HepG2 (cell line): ENCODE measurements around the gene DENND4A. TPM values are rescaled to one million over a fixed set of nuclear protein-coding genes. Genes with fewer than 3 reads are reported as not detected.

Source experiments
- ATAD3A ChIP-seq: sonication (generic); formaldehyde crosslinking; IDR thresholded peaks from 2 replicates; pipeline ENCODE4 v1.4.0; 2020; ENCODE audit warnings: missing genetic modification reagents
- CBFB ChIP-seq: sonication (generic); formaldehyde crosslinking; IDR thresholded peaks from 2 replicates; pipeline ENCODE4 v1.4.0; 2020; ENCODE audit warnings: missing genetic modification reagents
- FOXA1 ChIP-seq, 2 experiments: fragments of 450-650 bp in 1 of 2; sonication (generic) in 1 of 2; formaldehyde crosslinking in 1 of 2; IDR thresholded peaks; 2 replicates each; pipeline versions ENCODE4 v1.4.0 to v1.6.1; 2016 to 2020; ENCODE audit warnings: missing genetic modification reagents in 1 of 2
- HMG20B ChIP-seq: conservative IDR thresholded peaks from 2 replicates; pipeline ENCODE4 v1.6.1; 2016; ENCODE audit warnings: missing genetic modification reagents, missing compliant biosample characterization
- HOXA3 ChIP-seq: sonication (generic); formaldehyde crosslinking; IDR thresholded peaks from 2 replicates; pipeline ENCODE4 v1.5.0; 2020; ENCODE audit warnings: missing genetic modification reagents
- KLF9 ChIP-seq: IDR thresholded peaks from 2 replicates; pipeline ENCODE4 v1.6.1; 2016; ENCODE audit warnings: low read depth
- MXI1 ChIP-seq: IDR thresholded peaks from 3 replicates; pipeline ENCODE4 v1.6.1; 2012; ENCODE audit warnings: low read depth, low read length, inconsistent platforms, borderline replicate concordance
- NONO ChIP-seq, 2 experiments: fragments of 450-650 bp in 1 of 2; sonication (generic) in 1 of 2; formaldehyde crosslinking in 1 of 2; IDR thresholded peaks in 1 of 2; conservative IDR thresholded peaks in 1 of 2; 2 replicates each; pipeline versions ENCODE4 v1.6.1 to v1.8.0; 2017 to 2022; ENCODE audit warnings: mild to moderate bottlenecking in 1 of 2, missing genetic modification reagents in 1 of 2, moderate library complexity in 1 of 2
- RARA ChIP-seq: IDR thresholded peaks from 2 replicates; pipeline ENCODE4 v1.6.1; 2016; ENCODE audit warnings: missing genetic modification reagents, missing compliant biosample characterization
- SKI ChIP-seq: fragments of 450-650 bp; IDR thresholded peaks from one replicate; pipeline ENCODE4 v1.6.1; 2018; ENCODE audit warnings: mild to moderate bottlenecking; ENCODE audit not compliant: partially characterized antibody
- YEATS2 ChIP-seq: sonication (generic); formaldehyde crosslinking; IDR thresholded peaks from 2 replicates; pipeline ENCODE4 v1.4.0; 2020; ENCODE audit warnings: missing genetic modification reagents, borderline replicate concordance
- ZNF20 ChIP-seq: sonication (generic); formaldehyde crosslinking; IDR thresholded peaks from 2 replicates; pipeline ENCODE4 v1.4.0; 2020; ENCODE audit warnings: mild to moderate bottlenecking, moderate library complexity, missing genetic modification reagents
- ZNF326 ChIP-seq: sonication (generic); formaldehyde crosslinking; IDR thresholded peaks from 2 replicates; pipeline ENCODE4 v1.4.0; 2020; ENCODE audit warnings: missing genetic modification reagents, borderline replicate concordance
- ZSCAN12 ChIP-seq: sonication (generic); formaldehyde crosslinking; IDR thresholded peaks from 2 replicates; pipeline ENCODE4 v1.9.0; 2021; ENCODE audit warnings: mild to moderate bottlenecking, missing genetic modification reagents
- polyA plus RNA-seq, 8 experiments: library from polyadenylated mRNA; depleted of rRNA in 3 of 8; stranded (reverse) in 7 of 8; unstranded in 1 of 8; fragments of >200 nt; fragmentation: Illumina TruSeq in 4 of 8; extraction: Trizol in 4 of 8; gene quantifications; 2 replicates each; pipeline versions ENCODE4 v1.2.1 to v1.2.3, GENCODE V29; 2011 to 2016; ENCODE audit warnings: low read depth in 4 of 8, missing spikeins in 1 of 8, mixed read lengths in 1 of 8; ENCODE audit not compliant: insufficient read depth in 1 of 8
- total RNA-seq, 5 experiments: library from RNA; depleted of rRNA; stranded (reverse); fragments of >200 nt; fragmentation: Illumina TruSeq; extraction: Trizol; gene quantifications; 2 replicates each; pipeline ENCODE4 v1.2.3, GENCODE V29; 2016; ENCODE audit warnings: low read depth in 1 of 5
- TF ChIP-seq, protein P1 (sequence below): sonication (generic); formaldehyde crosslinking; IDR thresholded peaks from one replicate; pipeline ENCODE4 v1.5.1; 2020; ENCODE audit warnings: mild to moderate bottlenecking, missing genetic modification reagents; ENCODE audit errors: not compliant biosample characterization
- TF ChIP-seq, protein P2 (sequence below): sonication (generic); formaldehyde crosslinking; IDR thresholded peaks from 2 replicates; pipeline ENCODE4 v1.8.0; 2022; ENCODE audit warnings: missing genetic modification reagents, low read depth, mild to moderate bottlenecking, borderline replicate concordance
- TF ChIP-seq, protein P3 (sequence below): sonication (generic); formaldehyde crosslinking; IDR thresholded peaks from 2 replicates; pipeline ENCODE4 v1.8.0; 2022; ENCODE audit warnings: missing genetic modification reagents, mild to moderate bottlenecking, borderline replicate concordance
- TF ChIP-seq, protein P4 (sequence below): sonication (generic); formaldehyde crosslinking; IDR thresholded peaks from 2 replicates; pipeline ENCODE4 v1.4.0; 2020; ENCODE audit warnings: missing genetic modification reagents

The DENND4A gene
- total and polyA plus RNA-seq, 2 of the 13 experiments (the other 11 are each of a cell fraction or from before 2014, with no cell fraction given), result 13.2 to 18.6 TPM

DNA sequence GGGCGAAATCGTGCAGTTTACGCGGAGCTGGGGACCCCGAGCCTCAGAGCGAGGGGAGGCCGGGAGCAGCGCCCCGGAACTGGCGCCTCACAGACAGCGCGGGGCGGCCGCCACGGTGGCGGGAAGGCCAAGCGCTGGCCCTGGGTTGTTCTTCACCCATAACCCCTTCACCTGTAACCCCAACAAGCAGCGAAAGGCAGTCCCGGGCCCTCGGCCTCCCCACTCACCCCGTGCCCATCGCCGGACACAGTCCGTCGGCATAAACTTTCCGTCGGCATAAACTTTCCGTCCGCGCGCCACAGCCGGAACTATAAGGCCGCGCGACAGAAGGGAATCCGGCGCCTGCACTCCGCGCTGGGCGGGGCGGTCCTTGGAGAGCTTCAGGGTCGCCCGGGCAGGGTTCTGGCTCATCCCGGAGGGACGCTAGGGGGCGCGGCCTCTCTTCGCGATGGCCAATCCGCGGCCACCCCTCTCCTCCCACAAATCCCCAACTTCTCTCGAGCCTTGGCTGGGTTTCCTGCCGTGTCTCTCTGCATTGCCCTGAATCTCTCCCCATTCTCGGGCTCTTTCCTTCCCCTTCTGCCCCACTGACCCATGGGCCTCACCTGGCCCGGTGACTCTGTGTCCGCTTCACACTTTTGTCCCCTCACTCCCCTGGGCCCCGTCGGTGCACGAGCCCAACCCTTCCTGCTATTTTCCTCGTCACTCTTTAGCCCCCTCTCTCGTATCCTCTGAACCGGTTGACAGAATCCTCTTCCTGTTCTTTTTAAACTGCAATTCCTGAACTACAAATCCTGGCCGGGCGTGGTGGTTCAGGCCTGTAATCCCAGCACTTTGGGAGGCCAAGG is 181.0 kb downstream of the DENND4A start, which contains the start of gene INTS14 (continued):
- TF ChIP-seq, protein P1, sequence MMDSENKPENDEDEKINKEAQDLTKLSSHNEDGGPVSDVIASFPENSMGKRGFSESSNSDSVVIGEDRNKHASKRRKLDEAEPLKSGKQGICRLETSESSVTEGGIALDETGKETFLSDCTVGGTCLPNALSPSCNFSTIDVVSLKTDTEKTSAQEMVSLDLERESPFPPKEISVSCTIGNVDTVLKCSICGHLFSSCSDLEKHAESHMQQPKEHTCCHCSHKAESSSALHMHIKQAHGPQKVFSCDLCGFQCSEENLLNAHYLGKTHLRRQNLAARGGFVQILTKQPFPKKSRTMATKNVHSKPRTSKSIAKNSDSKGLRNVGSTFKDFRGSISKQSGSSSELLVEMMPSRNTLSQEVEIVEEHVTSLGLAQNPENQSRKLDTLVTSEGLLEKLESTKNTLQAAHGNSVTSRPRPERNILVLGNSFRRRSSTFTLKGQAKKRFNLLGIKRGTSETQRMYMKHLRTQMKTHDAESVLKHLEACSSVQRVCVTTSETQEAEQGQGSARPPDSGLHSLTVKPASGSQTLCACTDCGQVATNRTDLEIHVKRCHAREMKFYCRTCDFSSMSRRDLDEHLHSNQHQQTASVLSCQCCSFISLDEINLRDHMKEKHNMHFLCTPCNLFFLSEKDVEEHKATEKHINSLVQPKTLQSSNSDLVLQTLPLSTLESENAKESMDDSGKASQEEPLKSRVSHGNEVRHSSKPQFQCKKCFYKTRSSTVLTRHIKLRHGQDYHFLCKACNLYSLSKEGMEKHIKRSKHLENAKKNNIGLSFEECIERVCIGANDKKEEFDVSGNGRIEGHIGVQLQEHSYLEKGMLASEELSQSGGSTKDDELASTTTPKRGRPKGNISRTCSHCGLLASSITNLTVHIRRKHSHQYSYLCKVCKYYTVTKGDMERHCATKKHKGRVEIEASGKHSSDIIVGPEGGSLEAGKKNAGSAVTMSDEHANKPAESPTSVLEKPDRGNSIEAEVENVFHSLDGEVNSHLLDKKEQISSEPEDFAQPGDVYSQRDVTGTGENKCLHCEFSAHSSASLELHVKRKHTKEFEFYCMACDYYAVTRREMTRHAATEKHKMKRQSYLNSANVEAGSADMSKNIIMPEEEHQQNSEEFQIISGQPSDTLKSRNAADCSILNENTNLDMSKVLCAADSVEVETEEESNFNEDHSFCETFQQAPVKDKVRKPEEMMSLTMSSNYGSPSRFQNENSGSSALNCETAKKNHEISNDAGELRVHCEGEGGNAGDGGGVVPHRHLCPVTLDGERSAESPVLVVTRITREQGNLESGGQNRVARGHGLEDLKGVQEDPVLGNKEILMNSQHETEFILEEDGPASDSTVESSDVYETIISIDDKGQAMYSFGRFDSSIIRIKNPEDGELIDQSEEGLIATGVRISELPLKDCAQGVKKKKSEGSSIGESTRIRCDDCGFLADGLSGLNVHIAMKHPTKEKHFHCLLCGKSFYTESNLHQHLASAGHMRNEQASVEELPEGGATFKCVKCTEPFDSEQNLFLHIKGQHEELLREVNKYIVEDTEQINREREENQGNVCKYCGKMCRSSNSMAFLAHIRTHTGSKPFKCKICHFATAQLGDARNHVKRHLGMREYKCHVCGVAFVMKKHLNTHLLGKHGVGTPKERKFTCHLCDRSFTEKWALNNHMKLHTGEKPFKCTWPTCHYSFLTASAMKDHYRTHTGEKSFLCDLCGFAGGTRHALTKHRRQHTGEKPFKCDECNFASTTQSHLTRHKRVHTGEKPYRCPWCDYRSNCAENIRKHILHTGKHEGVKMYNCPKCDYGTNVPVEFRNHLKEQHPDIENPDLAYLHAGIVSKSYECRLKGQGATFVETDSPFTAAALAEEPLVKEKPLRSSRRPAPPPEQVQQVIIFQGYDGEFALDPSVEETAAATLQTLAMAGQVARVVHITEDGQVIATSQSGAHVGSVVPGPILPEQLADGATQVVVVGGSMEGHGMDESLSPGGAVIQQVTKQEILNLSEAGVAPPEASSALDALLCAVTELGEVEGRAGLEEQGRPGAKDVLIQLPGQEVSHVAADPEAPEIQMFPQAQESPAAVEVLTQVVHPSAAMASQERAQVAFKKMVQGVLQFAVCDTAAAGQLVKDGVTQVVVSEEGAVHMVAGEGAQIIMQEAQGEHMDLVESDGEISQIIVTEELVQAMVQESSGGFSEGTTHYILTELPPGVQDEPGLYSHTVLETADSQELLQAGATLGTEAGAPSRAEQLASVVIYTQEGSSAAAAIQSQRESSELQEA, result peak; percentile 17
- TF ChIP-seq CBFB (no peak; the same call in none of the 2 replicates), MXI1 (peak; percentile 76; the same call in 1 of the 3 replicates), FOXA1 (IDR thresholded peaks at IDR 0.05) (no peak), FOXA1 (CRISPR knock-in tag; IDR thresholded peaks at IDR 0.05) (peak; percentile 64), RARA (CRISPR knock-in tag) (peak; percentile 73), SKI (peak; percentile 58), NONO (IDR thresholded peaks at IDR 0.05) (no peak), NONO (CRISPR knock-in tag; conservative IDR thresholded peaks at IDR 0.05) (peak; percentile 97), HOXA3 (peak; percentile 96), KLF9 (peak; percentile 67; the same call in 1 of the 2 replicates), ZNF20 (CRISPR knock-in tag) (no peak), HMG20B (CRISPR knock-in tag) (peak; percentile 87), ATAD3A (CRISPR knock-in tag) (no peak), ZSCAN12 (CRISPR knock-in tag) (no peak), YEATS2 (CRISPR knock-in tag) (peak; percentile 99), ZNF326 (CRISPR knock-in tag) (no peak)
- TF ChIP-seq, protein P2, sequence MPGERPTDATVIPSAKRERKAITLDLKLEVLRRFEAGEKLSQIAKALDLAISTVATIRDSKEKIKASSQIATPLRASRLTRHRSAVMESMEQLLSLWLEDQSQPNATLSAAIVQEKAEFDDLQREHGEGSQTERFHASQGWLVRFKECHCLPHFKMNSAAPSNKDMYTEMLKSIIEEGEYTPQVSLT (CRISPR knock-in tag), result 0 out of 2 replicates have a peak, but pooled peaks have one; percentile 51
- TF ChIP-seq, protein P3, sequence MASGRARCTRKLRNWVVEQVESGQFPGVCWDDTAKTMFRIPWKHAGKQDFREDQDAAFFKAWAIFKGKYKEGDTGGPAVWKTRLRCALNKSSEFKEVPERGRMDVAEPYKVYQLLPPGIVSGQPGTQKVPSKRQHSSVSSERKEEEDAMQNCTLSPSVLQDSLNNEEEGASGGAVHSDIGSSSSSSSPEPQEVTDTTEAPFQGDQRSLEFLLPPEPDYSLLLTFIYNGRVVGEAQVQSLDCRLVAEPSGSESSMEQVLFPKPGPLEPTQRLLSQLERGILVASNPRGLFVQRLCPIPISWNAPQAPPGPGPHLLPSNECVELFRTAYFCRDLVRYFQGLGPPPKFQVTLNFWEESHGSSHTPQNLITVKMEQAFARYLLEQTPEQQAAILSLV (CRISPR knock-in tag), result peak; percentile 87; the same call in 1 of the 2 replicates
- TF ChIP-seq, protein P4, sequence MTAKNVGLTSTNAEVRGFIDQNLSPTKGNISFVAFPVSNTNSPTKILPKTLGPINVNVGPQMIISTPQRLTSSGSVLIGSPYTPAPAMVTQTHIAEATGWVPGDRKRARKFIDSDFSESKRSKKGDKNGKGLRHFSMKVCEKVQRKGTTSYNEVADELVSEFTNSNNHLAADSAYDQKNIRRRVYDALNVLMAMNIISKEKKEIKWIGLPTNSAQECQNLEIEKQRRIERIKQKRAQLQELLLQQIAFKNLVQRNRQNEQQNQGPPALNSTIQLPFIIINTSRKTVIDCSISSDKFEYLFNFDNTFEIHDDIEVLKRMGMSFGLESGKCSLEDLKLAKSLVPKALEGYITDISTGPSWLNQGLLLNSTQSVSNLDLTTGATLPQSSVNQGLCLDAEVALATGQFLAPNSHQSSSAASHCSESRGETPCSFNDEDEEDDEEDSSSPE (CRISPR knock-in tag), result peak; percentile 91
